Measurements from ENCODE around the gene LFNG. TPM values are rescaled to one million over a fixed set of nuclear protein-coding genes. Genes with fewer than 3 reads are reported as not detected.
A peak's percentile ranks its signal among the peaks of the same experiment; 100 is the strongest.

The LFNG gene
- polyA plus RNA-seq, 4 donors = 10.5 to 39.3 (median 17.5) TPM

DNA sequence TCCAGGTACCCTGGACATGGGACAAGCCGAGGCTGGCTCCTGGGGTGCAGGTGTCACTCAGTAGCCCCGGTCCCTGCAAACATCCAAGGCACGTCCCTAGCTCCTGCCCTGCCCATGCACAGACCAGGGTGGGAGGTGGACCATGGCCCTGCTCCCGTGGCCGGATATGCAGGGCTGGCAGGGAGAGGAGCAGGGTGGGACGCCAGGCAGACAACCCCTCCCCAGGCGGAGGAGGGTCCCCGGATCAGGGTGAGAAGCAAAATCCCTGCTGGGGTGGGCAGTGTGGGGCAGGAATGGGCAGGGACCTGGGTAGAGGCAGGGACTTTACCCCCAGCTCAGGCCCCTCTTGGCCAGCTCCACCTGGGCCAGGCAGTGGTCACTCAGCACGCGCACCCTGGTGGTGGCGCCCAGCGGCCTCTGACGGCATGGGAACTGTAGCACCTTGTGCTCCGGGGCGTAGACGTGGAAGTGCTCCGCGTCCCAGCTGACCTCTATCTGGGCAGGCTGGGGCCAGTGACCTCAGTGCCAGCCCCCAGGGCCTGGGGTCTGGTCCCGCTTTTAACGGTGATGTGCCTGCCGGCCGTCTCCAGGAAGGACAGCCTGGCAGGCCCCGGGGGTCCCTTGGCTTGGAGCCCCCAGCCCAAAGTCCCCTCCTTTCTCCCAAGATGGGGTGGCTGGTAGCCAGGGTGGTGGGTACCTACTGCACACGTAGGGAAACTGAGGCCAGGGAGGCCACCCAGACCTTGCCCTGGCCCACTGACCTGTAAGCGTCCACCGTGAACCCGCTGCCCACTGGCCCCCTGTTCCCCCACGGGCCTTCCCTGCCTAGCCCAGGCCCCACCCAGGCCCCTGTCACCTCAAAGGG, 44.5 kb upstream of the LFNG start:
- Histone ChIP-seq H3K9me3 (ENCODE audit: control insufficient read depth in 2 of 2, insufficient read depth in 1 of 2, low read depth in 1 of 2, low read length in 1 of 2) (no peaks in the 10 kb centered on the region), H3K27ac (ENCODE audit: low read depth in 1 of 3, low read length in 2 of 3) (no peak overlapping the region), H3K4me1 (ENCODE audit: control insufficient read depth in 3 of 3, insufficient read depth in 2 of 3, low read depth in 1 of 3, low read length in 2 of 3) (peaks cover 2 to 15% (median 3%) of the 10 kb centered on the region in 3 donors), H3K27me3 (ENCODE audit: control insufficient read depth in 3 of 3, insufficient read depth in 3 of 3, low read length in 3 of 3) (peaks cover 0 to 3% (median 0%) of the 10 kb centered on the region in 3 donors), H3K4me3 (ENCODE audit: low read depth in 1 of 3, low read length in 3 of 3) (no peak overlapping the region), H3K36me3 (ENCODE audit: control insufficient read depth in 3 of 3, insufficient read depth in 2 of 3, low read depth in 1 of 3, low read length in 3 of 3) (no peaks in the 10 kb centered on the region)
- WGBS, 3 donors = 69 to 88% (median 75%) methylated on average over 26 to 28 of the region's 28 CpGs
- FAIRE-seq (no peak), DNase-seq (no peak)

DNA sequence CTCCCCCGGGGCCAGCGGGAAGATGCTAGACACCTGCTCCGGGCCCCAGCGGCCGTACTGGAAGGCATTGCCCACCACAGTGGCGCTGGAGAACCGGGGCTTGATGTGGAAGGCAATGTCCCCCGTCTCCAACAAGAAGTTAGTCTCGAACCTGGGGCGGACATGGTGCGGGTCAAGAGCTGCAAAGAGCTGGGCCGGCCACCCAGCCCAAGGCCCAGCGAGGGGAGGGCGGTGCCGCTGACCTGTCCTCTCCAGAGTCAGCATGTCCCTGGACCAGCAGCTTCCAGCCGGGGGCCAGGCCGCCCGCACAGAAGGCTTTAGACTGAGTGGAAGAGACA, 43.9 kb upstream of the LFNG start:
- Histone ChIP-seq H3K9me3 (ENCODE audit: control insufficient read depth in 2 of 2, insufficient read depth in 1 of 2, low read depth in 1 of 2, low read length in 1 of 2) (no peaks in the 10 kb centered on the region), H3K27ac (ENCODE audit: low read depth in 1 of 3, low read length in 2 of 3) (no peak overlapping the region), H3K27me3 (ENCODE audit: control insufficient read depth in 3 of 3, insufficient read depth in 3 of 3, low read length in 3 of 3) (peaks cover 0 to 3% (median 0%) of the 10 kb centered on the region in 3 donors), H3K36me3 (ENCODE audit: control insufficient read depth in 3 of 3, insufficient read depth in 2 of 3, low read depth in 1 of 3, low read length in 3 of 3) (no peaks in the 10 kb centered on the region), H3K4me1 (ENCODE audit: control insufficient read depth in 3 of 3, insufficient read depth in 2 of 3, low read depth in 1 of 3, low read length in 2 of 3) (peaks cover 2 to 15% (median 3%) of the 10 kb centered on the region in 3 donors), H3K4me3 (ENCODE audit: low read depth in 1 of 3, low read length in 3 of 3) (no peak overlapping the region)
- no peak for FAIRE-seq
- DNase-seq = no peak
- 74 to 91% (median 83%) methylated on average over 14 to 18 of the region's 18 CpGs for WGBS, 3 donors

DNA sequence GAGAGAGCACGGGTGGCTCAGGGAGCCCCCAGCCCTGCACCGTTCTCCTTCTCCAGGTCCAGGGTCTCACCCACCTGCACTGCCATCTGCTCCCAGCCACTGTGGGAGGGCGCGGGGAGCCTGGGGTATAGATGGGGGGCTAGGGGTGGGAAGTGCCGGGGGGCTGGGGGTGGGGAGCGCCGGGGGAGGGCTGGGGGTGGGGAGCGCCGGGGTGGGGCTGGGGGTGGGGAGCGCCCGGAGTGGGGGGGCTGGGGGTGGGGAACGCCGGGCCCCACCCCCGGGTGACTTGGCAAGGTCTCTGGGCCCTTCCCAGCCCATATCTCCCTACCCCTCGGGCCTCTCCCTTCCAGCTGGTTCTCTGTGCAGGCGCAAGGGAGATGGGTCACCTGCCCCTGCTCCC, 43.3 kb upstream of the LFNG start, which contains the start of gene GRIFIN:
Gene GRIFIN (minus strand): TSS at position 101 of the 400 bp plus-strand sequence. CDS start 15 bp downstream, at position 86.
- no peak within 1 kb of the TSS for H3K4me3 ChIP-seq (ENCODE audit: low read depth in 1 of 3, low read length in 3 of 3)
- no peaks in the 10 kb centered on the region for H3K9me3 ChIP-seq (ENCODE audit: control insufficient read depth in 2 of 2, insufficient read depth in 1 of 2, low read depth in 1 of 2, low read length in 1 of 2)
- no peak within 1 kb of the TSS for H3K27ac ChIP-seq (ENCODE audit: low read depth in 1 of 3, low read length in 2 of 3)
- 26 to 70% (median 40%) methylated on average over 4 to 15 of the region's 16 CpGs for WGBS, 3 donors
- no peaks in the 10 kb centered on the region for H3K36me3 ChIP-seq (ENCODE audit: control insufficient read depth in 3 of 3, insufficient read depth in 2 of 3, low read depth in 1 of 3, low read length in 3 of 3)
- no peak for DNase-seq
- peaks cover 0 to 3% (median 0%) of the 10 kb centered on the region in 3 donors for H3K27me3 ChIP-seq (ENCODE audit: control insufficient read depth in 3 of 3, insufficient read depth in 3 of 3, low read length in 3 of 3)
- H3K4me1 ChIP-seq (ENCODE audit: control insufficient read depth in 3 of 3, insufficient read depth in 2 of 3, low read depth in 1 of 3, low read length in 2 of 3) = peaks cover 2 to 15% (median 3%) of the 10 kb centered on the region in 3 donors
- no peak for FAIRE-seq

DNA sequence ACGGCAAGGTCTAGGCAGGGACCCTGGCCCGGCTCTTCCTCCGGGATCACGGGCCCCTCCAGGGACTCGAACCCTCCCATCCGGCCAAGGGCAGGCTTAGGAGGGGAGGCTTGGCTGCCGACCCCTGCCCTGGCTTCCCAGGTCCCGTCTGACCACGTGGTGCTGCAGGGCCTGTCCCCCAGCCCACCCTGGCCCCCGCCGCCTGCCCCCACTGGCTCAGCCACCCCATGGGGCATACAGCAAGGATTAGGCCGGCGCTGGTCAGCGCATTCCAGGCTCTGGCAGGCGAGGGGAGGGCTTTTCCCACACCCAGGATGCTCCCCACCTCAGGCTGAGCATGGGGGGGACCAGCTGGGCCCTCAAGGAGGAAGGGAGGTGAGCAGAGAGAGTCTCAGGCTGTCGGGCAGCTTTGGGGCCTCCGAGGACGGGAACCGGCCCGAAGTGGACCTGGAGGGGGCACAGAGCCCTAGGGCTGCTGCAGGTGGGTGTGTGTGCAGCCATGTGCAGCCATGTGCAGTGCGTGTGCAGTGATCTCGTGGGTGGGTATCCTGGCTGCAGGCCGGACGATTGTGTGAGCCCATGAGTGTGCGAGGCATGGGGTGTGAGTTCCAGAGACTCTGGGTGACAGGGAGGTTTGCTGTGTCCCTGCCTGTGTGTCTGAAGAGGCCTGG, 42.7 kb upstream of the LFNG start:
- Histone ChIP-seq H3K4me1 (ENCODE audit: control insufficient read depth in 3 of 3, insufficient read depth in 2 of 3, low read depth in 1 of 3, low read length in 2 of 3) (peaks cover 2 to 15% (median 3%) of the 10 kb centered on the region in 3 donors), H3K27ac (ENCODE audit: low read depth in 1 of 3, low read length in 2 of 3) (no peak overlapping the region), H3K27me3 (ENCODE audit: control insufficient read depth in 3 of 3, insufficient read depth in 3 of 3, low read length in 3 of 3) (peaks cover 0 to 3% (median 0%) of the 10 kb centered on the region in 3 donors), H3K9me3 (ENCODE audit: control insufficient read depth in 2 of 2, insufficient read depth in 1 of 2, low read depth in 1 of 2, low read length in 1 of 2) (no peaks in the 10 kb centered on the region), H3K4me3 (ENCODE audit: low read depth in 1 of 3, low read length in 3 of 3) (no peak overlapping the region), H3K36me3 (ENCODE audit: control insufficient read depth in 3 of 3, insufficient read depth in 2 of 3, low read depth in 1 of 3, low read length in 3 of 3) (no peaks in the 10 kb centered on the region)
- WGBS, 3 donors = 57 to 78% (median 66%) methylated on average over 24 to 25 of the region's 25 CpGs
- DNase-seq (no peak), FAIRE-seq (no peak)

DNA sequence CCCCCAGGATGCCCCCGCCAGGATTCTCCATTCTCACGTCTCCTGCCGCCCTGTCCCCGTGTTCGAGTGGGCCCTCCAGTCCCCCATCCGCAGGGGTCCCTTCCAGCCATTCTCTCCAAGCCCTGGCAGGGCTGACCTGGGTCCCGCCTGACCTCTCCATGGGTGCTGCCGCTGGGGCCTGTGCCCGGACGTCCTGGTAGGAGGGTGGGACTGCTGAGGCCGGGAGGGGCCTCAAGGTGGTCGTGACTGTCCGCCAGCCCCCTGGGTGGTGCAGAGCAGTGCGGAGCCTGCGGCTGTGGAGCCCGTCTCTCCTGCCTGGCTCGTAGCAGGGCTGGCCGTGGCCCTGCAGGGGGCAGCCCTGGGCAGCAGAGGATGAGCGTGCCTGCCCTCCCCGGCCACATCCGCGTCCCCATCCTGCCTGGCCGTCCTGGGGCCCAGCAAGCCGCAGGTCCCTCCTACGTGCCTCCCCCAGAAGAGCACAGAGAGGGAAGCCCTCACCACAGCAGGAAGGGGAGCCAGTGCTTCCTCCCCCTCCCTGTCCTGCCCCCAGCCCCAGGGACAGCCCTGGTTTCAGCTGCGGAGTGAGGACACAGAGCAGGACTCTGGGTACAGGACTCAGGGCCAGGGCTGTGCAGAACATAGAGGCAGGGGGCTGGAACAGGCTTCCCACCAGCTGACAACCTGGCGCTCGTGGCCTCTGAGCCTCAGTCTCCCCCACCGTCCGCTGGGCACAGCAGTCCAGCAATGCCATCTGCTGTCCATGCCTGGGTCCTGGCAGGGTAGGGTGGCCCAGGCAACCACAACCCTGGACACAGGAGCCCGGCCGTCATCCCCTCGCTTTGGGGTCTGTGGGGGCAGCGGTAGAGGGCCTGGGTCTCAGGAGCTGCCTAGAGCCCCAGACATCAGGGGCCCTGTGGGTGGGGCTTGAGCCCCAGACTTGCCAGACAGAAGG, 41.9 kb upstream of the LFNG start:
- peaks cover 2 to 15% (median 3%) of the 10 kb centered on the region in 3 donors for H3K4me1 ChIP-seq (ENCODE audit: control insufficient read depth in 3 of 3, insufficient read depth in 2 of 3, low read depth in 1 of 3, low read length in 2 of 3)
- peak; percentile 65 to 73 for DNase-seq
- H3K27ac ChIP-seq (ENCODE audit: low read depth in 1 of 3, low read length in 2 of 3) = no peak overlapping the region
- peaks cover 0 to 3% (median 0%) of the 10 kb centered on the region in 3 donors for H3K27me3 ChIP-seq (ENCODE audit: control insufficient read depth in 3 of 3, insufficient read depth in 3 of 3, low read length in 3 of 3)
- H3K4me3 ChIP-seq (ENCODE audit: low read depth in 1 of 3, low read length in 3 of 3) = no peak overlapping the region
- no peaks in the 10 kb centered on the region for H3K36me3 ChIP-seq (ENCODE audit: control insufficient read depth in 3 of 3, insufficient read depth in 2 of 3, low read depth in 1 of 3, low read length in 3 of 3)
- 28 to 39% (median 38%) methylated on average over 27 to 34 of the region's 34 CpGs for WGBS, 3 donors
- H3K9me3 ChIP-seq (ENCODE audit: control insufficient read depth in 2 of 2, insufficient read depth in 1 of 2, low read depth in 1 of 2, low read length in 1 of 2) = peaks cover 0 to 3% of the 10 kb centered on the region in 2 donors
- no peak for FAIRE-seq

DNA sequence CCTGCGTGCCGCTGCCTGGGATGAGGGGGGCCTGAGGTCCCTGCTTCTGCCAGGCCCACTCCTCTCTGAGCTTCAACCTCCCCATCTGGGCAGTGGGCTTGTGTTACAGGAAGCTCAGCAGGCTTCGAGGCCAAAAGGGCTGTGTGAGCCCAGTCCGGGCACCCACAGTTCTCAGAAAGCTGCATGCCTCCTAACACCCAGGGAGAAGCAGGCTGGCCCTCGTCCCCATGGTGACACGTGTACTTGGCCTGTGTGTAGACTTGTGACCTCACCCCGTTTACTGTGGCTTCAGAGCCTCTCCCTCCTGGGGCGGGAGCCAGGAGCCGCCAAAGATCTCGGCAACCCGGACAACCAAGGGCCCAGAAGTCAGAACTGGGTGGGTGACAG, 41.2 kb upstream of the LFNG start:
- no peak overlapping the region for H3K27ac ChIP-seq (ENCODE audit: low read depth in 1 of 3, low read length in 2 of 3)
- no peak overlapping the region for H3K4me3 ChIP-seq (ENCODE audit: low read depth in 1 of 3, low read length in 3 of 3)
- peaks cover 0 to 3% (median 0%) of the 10 kb centered on the region in 3 donors for H3K27me3 ChIP-seq (ENCODE audit: control insufficient read depth in 3 of 3, insufficient read depth in 3 of 3, low read length in 3 of 3)
- peaks cover 0 to 9% of the 10 kb centered on the region in 2 donors for H3K9me3 ChIP-seq (ENCODE audit: control insufficient read depth in 2 of 2, insufficient read depth in 1 of 2, low read depth in 1 of 2, low read length in 1 of 2)
- WGBS, 3 donors = 22 to 44% (median 24%) methylated on average over 9 to 11 of the region's 11 CpGs
- DNase-seq (peak; percentile 68 to 85), FAIRE-seq (no peak)
- H3K4me1 ChIP-seq (ENCODE audit: control insufficient read depth in 3 of 3, insufficient read depth in 2 of 3, low read depth in 1 of 3, low read length in 2 of 3) = peaks cover 2 to 15% (median 3%) of the 10 kb centered on the region in 3 donors
- H3K36me3 ChIP-seq (ENCODE audit: control insufficient read depth in 3 of 3, insufficient read depth in 2 of 3, low read depth in 1 of 3, low read length in 3 of 3) = no peaks in the 10 kb centered on the region

DNA sequence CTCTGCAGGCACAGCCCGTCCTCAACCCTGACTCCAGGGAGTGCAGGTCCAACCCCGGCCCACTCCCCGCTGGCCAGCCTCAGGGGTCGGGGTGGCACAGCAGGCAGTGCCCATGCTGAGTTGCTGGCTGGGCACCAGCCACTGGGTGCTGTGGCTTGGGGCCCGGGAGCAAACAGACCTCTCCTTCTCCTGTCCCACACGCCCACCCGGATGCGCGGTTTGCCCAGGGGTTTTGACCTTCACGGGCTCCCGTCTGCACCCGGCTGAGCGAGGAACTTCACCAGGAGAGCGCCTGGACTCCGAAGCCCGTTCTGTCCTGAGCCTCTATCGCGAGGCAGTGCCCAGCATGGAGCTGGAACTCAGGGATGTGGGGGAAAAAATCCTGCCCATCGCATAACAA, 40.8 kb upstream of the LFNG start:
- FAIRE-seq (no peak), DNase-seq (no peak)
- no peak overlapping the region for H3K4me3 ChIP-seq (ENCODE audit: low read depth in 1 of 3, low read length in 3 of 3)
- no peaks in the 10 kb centered on the region for H3K36me3 ChIP-seq (ENCODE audit: control insufficient read depth in 3 of 3, insufficient read depth in 2 of 3, low read depth in 1 of 3, low read length in 3 of 3)
- H3K4me1 ChIP-seq (ENCODE audit: control insufficient read depth in 3 of 3, insufficient read depth in 2 of 3, low read depth in 1 of 3, low read length in 2 of 3) = peaks cover 2 to 15% (median 3%) of the 10 kb centered on the region in 3 donors
- H3K9me3 ChIP-seq (ENCODE audit: control insufficient read depth in 2 of 2, insufficient read depth in 1 of 2, low read depth in 1 of 2, low read length in 1 of 2) = peaks cover 0 to 12% of the 10 kb centered on the region in 2 donors
- no peak overlapping the region for H3K27ac ChIP-seq (ENCODE audit: low read depth in 1 of 3, low read length in 2 of 3)
- H3K27me3 ChIP-seq (ENCODE audit: control insufficient read depth in 3 of 3, insufficient read depth in 3 of 3, low read length in 3 of 3) = peaks cover 0 to 3% (median 0%) of the 10 kb centered on the region in 3 donors
- 20 to 76% (median 39%) methylated on average over 16 to 19 of the region's 19 CpGs for WGBS, 3 donors
